GM21825 (cell line): ENCODE measurements around the gene ITSN2.

Experiments used
- ATAC-seq: cut with Tn5 transposase; IDR thresholded peaks from one replicate; pipeline ENCODE4 v1.9.1; 2021; ENCODE audit warnings: mild to moderate bottlenecking, moderate library complexity; ENCODE audit not compliant: unreplicated experiment

The ITSN2 gene

GRCh38 chr2:24273598-24273997, 86.7 kb downstream of the ITSN2 start:
- ATAC-seq = no peak

- ATAC-seq = no peak
These were observed 87.4 kb downstream of the ITSN2 start for GRCh38 chr2:24272907-24273306.

DNA sequence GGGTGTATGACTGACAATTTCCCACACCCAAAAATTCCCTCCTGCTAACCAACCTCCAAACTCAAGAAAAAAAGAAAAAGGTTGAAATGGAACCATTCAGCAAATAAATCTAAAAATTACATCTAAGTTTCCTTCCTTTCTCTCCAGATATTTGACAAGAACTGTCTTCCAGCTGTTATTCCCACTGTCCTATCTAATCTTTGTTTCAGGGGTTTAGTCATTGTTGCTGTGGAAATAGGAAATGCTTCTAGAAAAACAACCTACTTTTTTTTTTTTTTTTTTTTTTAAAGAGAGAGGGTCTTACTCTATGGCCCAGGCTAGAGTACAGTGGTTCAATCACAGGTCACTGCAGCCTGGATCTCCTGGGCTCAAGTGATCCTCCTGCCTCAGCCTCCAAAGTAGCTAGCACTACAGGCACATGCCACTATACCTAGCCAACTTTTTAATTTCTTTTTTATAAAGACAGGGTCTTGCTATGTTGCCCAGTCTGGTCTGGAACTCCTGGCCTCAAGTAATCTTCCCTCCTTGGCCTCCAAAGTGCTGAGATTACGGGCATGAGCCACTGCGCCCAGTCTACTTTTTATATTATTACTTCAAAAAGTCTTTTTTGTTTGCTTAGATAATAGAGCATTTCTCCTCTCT, 88.1 kb downstream of the ITSN2 start:
- ATAC-seq = no peak

DNA sequence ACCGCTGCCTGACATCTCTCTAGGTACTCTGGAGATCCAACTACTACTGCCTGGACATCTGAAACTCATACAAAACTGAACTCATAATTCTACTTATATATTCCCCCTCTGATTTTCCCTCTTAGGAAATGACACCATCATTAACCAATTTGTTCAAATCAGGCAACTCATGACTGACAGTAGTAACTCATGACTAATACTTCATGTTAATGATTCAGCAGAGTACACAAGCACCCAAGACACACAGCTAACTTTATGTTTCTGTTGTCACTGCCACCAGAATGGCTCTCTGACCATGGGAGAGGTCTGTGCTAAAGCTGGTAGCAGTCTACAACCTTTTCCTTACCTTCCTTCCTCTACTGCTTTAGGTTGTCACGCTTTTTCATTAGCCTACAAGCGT, 91.1 kb downstream of the ITSN2 start:
- no peak for ATAC-seq

DNA sequence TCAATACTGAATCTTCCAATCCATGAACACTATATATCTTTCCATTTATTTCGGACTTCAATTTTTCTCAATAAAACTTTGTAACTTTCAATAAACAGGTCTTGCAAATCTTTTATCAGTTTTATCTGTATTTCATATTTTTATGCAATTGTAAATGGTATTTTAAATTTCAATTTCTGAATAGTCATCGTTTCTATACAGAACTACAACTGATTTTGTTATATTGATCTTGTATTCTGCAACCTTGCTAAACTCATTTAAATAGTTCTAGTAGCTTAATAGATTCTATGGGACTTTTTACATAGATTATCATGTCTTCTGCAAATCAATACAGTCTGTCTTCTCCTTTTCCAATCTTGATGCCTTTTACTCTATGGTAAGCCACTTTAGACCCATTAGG, 95.1 kb downstream of the ITSN2 start:
- ATAC-seq = no peak

- no peak for ATAC-seq
These were observed 97.8 kb downstream of the ITSN2 start for GRCh38 chr2:24262421-24262970.

DNA sequence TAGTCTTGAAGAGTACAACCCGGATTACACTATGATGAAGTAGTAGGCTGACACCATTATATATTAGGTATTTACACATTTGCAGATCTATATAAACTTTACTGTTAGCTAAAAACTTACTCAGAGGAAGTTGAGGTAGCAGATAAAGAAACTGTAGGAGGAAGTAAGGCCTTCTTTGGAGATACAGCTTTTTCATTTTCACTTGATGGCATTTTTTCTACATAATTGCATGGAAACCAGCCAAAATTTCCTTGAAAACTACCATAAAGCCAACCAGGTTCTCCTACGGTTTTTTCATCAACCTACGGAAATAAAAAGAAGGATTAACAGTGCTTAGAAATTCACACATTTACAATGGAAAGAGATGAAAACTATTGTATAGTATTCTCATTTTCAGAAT, 98.9 kb downstream of the ITSN2 start:
- no peak for ATAC-seq

- no peak for ATAC-seq
These were observed 101.0 kb downstream of the ITSN2 start for GRCh38 chr2:24259316-24259715.

GRCh38 chr2:24258718-24259117, 101.6 kb downstream of the ITSN2 start:
- no peak for ATAC-seq

DNA sequence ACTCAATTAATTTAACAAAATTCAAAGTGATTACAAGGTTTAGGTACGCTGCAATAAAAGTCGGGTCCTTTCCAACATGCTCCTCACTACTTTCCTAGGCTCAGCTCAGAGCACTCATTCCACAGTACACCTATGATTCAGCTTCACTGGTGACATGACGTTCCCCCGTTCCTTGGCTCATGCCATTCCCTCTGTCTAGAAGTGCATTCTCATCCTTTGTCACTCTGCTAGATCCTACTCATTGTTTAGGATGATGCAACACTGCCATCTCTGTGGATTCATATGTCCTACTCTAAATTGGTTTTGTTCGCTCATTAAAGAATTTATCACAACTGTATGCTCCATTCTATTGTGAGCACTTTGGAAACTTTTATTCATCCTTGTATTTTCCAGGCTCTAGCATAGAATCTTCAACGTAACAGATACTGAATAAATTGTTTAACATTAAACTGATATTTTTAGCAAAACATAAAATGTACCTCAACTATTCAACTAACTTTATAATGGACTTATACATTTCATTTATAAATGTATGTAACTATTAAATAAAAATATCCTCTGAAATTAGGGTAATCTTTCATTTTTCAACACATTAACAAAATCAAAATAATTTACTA, 106.9 kb downstream of the ITSN2 start:
- no peak for ATAC-seq

GRCh38 chr2:24247592-24247991, 112.7 kb downstream of the ITSN2 start:
- no peak for ATAC-seq

DNA sequence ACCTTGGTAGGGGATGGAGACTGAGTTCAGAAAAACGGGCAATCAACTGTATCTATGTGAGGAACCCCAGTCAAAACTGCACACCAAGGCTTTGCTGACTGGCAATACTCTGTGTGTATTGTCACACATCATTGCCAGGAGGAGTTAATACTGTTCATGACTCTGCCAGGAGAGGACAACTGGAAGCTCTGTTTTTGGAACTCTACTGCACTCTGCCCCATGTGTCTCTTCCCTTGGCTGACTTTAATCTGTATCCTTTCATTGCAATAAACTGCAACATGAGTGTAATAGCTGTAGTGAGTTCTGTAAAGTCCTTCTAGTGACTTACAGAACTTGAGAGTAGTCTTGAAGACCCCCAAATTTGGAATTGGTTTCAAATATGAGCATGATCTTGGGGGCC, 113.2 kb downstream of the ITSN2 start:
- ATAC-seq = no peak

GRCh38 chr2:24245986-24246776, 114.2 kb downstream of the ITSN2 start:
- ATAC-seq = no peak

DNA sequence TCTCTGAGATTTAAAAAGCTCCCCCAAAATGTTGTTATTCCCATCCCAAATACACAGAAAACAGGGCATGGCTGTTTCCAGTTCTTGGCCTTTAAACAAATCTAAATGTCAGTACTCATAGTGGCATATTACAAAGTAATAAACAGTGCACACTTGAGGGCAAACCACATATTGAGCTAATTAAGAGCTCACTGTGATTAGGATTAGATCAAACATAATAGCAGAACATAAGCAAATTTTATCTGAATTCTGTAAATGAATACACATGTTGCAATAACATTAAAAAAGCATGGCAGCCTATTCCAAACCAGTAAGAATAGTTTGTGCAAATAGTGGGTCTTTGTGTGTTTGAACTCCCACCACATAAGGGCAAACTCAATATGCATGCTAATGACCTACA, 118.8 kb downstream of the ITSN2 start:
- no peak for ATAC-seq

GRCh38 chr2:24239553-24239952, 120.8 kb downstream of the ITSN2 start:
- no peak for ATAC-seq

- no peak for ATAC-seq
These were observed 122.2 kb downstream of the ITSN2 start for GRCh38 chr2:24238158-24238557.

DNA sequence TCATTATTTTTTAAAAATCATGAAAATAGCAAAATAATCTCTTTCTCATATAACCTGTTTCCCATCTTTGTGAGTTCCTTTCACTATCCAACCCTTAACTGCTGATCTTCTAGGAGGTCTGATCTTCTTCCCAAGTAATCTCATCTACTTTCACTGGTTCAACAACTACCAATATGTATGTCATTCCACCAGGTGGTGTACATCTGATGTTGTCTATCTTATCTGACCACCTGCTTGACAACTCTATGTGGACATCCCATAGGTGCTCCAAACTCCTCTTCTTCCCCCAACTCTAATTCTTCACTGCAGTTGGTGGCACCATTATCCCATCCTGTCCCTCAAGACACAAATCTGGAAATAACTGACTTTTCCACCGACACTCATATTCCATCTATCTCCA, 123.0 kb downstream of the ITSN2 start:
- ATAC-seq = no peak

DNA sequence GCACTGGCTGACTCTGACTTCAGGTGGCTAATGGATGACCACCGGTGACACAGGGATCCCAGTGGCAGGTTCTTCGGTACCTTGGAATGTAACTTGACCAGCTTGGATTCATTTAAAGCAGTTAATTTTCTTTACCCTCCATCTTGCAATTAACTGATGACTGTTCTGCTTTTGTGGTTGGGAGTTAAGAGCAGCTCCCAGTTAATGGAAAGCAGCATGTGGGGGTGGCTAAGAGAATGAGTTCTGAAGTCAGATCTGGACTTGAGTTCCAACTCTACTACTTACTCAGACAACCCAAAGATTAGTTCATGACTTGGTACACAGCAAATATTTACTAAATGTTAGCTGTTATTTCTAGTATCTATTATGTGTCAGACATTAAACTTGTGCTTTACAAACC, 127.0 kb downstream of the ITSN2 start:
- ATAC-seq = no peak

DNA sequence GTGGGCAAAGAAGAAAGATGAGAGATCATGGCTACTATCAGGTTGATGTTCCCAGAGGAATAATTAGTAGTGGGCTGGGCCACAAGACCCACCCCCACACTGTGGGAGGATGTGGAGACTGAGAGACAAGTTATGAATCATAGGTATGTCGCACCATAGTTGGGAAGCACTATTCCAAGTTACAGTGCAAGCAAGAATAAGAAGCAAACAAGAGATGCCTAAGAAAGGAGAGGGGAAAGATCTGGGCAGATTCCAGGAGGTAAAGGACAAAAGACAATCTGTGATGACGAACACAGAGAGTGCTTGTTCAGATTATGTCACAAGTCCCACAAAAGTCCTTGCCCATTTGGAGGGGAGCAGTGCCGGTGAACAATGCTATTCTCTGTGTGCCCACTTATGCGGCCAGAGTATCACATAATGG, 128.9 kb downstream of the ITSN2 start:
- ATAC-seq = no peak

DNA sequence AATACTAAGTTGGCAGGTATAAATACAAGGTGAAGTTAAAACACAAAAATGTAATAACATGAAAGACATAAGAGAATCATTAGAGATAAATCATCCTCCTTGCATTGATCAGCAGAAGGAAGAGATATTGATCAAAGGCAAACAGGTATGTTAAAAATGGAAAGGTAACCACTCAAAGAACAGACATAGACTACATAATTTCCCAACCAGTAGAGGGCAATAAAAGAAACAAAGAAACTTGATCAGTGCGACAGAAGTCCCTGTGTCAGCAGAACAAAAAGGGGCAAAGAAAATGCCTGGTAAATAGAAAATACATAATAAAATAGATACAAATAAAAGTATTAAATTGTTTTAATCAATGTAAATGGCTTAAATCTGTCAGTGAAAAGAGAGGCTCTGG, 131.9 kb downstream of the ITSN2 start:
- no peak for ATAC-seq

- no peak for ATAC-seq
These were observed 134.7 kb downstream of the ITSN2 start for GRCh38 chr2:24225499-24226242.
